NCI-H146 (cell line): ENCODE results near the gene ANO1.
"Not testable (repeated sequence)": the region's sequence is repeated elsewhere in the genome, so short reads cannot be mapped to it uniquely, and the experiment has no call there.

Experiments used
- DNase-seq: peaks from one replicate; lab custom pipeline; 2025; lab: John Stamatoyannopoulos, UW

Gene ANO1

GRCh38 chr11:70078095-70078780, at the start of gene ANO1:
Gene ANO1 (plus strand): TSS chr11:70078317. CDS start chr11:70078607, 290 bp downstream.
- no peak for DNase-seq

GRCh38 chr11:70029115-70029860, 48.8 kb upstream of the ANO1 start:
- no peak for DNase-seq

GRCh38 chr11:70029861-70030380, 48.2 kb upstream of the ANO1 start:
- DNase-seq = no peak

GRCh38 chr11:70030412-70030811, 47.7 kb upstream of the ANO1 start:
- no peak for DNase-seq

- no peak for DNase-seq
These were observed 46.3 kb upstream of the ANO1 start for GRCh38 chr11:70031631-70032469.

- DNase-seq = no peak
These were observed 45.7 kb upstream of the ANO1 start for GRCh38 chr11:70032470-70032795.

GRCh38 chr11:70032943-70033710, 45.0 kb upstream of the ANO1 start:
- DNase-seq = no peak

GRCh38 chr11:70033711-70034070, 44.4 kb upstream of the ANO1 start:
- no peak for DNase-seq

- DNase-seq = no peak
These were observed 43.3 kb upstream of the ANO1 start for GRCh38 chr11:70034740-70035365.

- not testable (repeated sequence) for DNase-seq
These were observed 42.5 kb upstream of the ANO1 start for GRCh38 chr11:70035665-70036064.

GRCh38 chr11:70036971-70037882, 40.9 kb upstream of the ANO1 start:
- DNase-seq = no peak

- DNase-seq = no peak
These were observed 39.9 kb upstream of the ANO1 start for GRCh38 chr11:70038034-70038834.

GRCh38 chr11:70040452-70040851, 37.7 kb upstream of the ANO1 start:
- DNase-seq = no peak

GRCh38 chr11:70040869-70041501, 37.1 kb upstream of the ANO1 start:
- DNase-seq = no peak

GRCh38 chr11:70043482-70043881, 34.6 kb upstream of the ANO1 start:
- no peak for DNase-seq

- DNase-seq = no peak
These were observed 32.0 kb upstream of the ANO1 start for GRCh38 chr11:70046089-70046488.

GRCh38 chr11:70048279-70049024, 29.7 kb upstream of the ANO1 start:
- DNase-seq = no peak

- DNase-seq = no peak
These were observed 29.1 kb upstream of the ANO1 start for GRCh38 chr11:70049045-70049444.
